ENCODE results near the gene PI4K2B. TPM values are rescaled to one million over a fixed set of nuclear protein-coding genes. Genes with fewer than 3 reads are reported as not detected.

Gene PI4K2B
- total RNA-seq, 1 donor from 2014 or later, result 10.3 TPM

Other genes starting within 250 kb of the PI4K2B start
- 52.1 TPM for gene LGI2, start 203.1 kb upstream of the PI4K2B start, total RNA-seq
- gene SEPSECS, start 73.6 kb upstream of the PI4K2B start, total RNA-seq, result 11.3 TPM
- 13.9 TPM for gene ZCCHC4, start 78.7 kb downstream of the PI4K2B start, total RNA-seq
- gene ANAPC4, start 143.2 kb downstream of the PI4K2B start, total RNA-seq, result 41.7 TPM